ENCODE data around the gene CHCHD3.

- TF ChIP-seq CTCF (IDR thresholded peaks at IDR 0.05; ENCODE audit: poor library complexity), result no peak
- no peak for TF ChIP-seq EZH2phosphoT487 (IDR thresholded peaks at IDR 0.05; ENCODE audit: low read depth, severe bottlenecking, unreplicated experiment)
These were observed 115.0 kb downstream of the CHCHD3 start for GRCh38 chr7:132966754-132967469.

Data from hepatocyte (in vitro differentiated cells).